NCI-H1092 treated with DMSO at 0.1 percent for 48 hours (cell line): ENCODE measurements around the gene MAPK7.

Source experiments
- DNase-seq: peaks from one replicate; lab custom pipeline; 2025; lab: John Stamatoyannopoulos, UW

The MAPK7 gene

GRCh38 chr17:19401321-19402010, 23.2 kb downstream of the MAPK7 start:
- DNase-seq, result no peak

DNA sequence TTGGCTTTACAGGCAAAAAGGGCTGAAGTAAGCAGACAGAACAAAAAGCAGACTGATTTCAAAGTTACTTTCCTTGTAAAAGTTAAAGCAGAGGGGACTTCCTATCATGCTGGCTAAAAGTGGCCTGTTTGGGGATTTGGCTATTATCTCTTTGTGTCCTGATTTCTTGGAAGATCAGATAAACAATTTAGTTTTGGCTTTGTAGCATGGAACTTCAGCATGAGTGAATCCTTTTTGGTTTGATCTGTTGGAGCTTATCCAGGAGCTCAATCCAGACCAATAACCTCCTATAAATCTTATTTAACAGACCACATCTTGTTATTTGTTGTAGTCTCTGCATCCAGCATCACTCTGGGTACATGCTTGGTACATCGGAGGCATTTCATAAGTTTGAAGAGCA, 23.9 kb downstream of the MAPK7 start:
- DNase-seq, result no peak

DNA sequence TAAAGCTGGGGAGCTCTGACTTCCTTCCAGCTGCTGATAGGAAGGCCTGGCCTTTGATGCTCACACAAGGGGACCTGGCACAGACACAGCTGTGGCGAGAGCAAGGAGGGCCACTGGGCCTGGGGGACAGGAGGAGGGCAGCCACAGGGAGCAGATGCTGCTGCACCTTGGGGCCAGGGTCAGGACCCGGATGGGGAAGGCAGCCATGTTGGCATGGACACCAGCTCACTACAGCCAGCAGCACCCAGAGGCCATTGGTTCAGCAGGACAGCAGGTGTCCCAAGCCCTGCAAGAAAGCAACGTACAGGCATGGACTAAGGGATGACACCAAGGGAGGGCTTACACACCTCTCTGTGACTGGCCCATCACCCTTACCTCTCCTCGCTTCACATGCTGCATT, 24.7 kb downstream of the MAPK7 start:
- no peak for DNase-seq

DNA sequence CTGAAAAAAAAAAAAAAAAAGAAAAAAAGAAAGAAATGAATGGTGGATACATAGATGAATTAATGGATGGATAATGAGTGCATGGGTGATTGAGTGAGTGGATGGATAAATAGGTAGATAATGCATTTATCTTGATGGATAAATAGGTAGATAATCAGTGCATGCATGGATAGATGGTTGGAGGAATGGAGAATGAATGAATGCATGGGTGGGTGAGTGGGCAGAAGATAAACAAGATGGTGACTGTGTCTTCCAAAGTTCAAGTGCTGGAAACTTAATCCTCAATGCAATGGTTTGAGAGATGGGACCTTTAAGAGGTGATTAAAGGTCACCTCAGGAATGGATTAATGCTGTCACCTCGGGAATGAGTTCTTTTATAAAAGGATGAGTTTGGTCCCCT, 26.0 kb downstream of the MAPK7 start:
- no peak for DNase-seq

DNA sequence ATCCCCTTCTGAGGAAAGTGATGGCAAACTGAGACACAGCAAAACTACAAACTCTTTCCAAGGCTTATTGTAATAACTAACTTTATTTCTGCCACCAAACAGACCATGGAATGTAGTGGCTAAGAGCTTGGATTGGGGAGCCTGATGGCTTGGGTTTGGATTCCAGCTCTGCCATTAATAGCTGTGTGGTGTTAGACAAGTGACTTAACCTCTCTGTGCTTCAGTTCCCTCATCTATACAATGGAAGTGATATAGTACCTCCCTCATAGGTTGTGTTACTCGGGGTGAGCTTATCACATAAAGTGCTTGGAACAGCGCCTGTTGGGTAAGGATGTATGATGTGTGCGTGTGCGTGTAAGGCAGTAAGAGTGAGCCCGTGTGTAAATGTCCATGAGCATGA, 26.8 kb downstream of the MAPK7 start:
- DNase-seq, result no peak

DNA sequence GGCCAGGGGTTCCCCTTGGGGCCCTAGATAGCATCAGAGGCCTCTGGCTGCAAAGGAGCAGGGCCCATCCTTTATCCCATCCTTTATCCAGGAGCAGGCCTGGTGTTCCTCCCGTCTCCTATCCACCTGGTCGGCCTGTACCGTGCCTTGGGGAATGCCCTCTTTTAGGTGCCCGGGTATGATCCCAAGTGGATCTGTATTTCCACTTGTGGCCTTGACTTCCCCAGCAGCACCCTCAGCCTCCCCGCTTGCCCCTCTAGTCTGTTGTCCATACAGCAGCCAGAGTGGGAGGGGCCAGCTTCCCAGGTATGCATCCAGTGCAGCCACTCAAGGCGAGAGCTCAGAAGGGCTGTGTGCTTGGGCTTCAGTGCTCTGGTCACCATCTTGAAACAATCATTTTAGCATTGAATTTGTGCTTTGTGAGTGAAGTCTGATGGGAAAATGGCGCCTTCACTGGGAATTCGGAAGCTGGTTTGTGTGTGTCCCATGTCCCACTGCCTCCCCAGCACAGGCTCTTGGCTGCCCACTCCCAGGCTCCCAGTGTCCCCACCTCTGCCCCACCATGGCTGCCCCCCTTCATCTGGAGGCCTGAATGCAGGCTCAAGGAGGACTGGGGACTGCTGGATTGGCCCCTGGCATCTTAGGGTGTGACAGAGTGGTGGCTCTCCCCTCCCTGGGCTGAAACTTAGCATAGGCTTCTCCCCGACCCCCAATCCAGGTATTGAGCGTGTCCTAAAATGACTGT, 29.5 kb downstream of the MAPK7 start:
- no peak for DNase-seq

DNA sequence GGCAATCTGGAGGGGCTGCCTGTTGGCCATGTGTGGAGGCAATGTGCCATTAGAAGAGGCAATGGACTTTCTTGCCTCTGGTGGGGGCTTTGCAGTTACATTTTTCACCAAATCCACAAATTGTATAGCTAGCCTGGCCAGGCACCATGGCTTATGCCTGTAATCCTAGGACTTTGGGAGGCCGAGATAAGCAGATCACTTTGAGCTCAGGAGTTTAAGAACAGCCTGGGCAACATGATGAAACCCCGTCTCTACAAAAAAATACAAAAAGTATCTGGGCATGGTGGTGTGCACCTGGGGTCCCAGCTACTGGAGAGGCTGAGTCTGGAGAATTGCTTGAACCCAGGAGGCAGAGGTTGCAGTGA, 30.0 kb downstream of the MAPK7 start:
- no peak for DNase-seq

GRCh38 chr17:19409066-19409465, 30.8 kb downstream of the MAPK7 start:
- no peak for DNase-seq

GRCh38 chr17:19409509-19409908, 31.2 kb downstream of the MAPK7 start:
- no peak for DNase-seq

DNA sequence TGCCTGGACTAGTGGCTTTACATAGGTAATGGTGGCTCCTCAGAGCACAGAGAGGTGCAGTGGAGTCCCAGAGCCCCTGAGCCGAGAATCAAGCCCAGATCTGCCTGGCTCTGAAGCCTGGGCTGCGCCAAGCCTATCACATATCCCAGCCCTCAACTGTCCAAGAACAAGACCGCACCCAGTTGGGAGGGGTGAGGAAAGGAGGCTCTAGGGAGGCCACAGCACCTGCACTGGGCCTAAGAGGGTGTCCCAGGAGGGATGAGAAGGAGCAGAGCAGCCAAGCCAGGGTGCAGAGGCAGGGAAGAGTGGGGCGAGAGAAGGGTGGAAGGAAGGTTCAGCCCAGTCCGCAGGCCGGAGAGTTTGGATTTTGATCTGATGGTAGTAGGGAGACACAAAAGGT, 31.8 kb downstream of the MAPK7 start:
- DNase-seq, result no peak

GRCh38 chr17:19410875-19411620, 32.8 kb downstream of the MAPK7 start, which contains the start of gene RNF112:
Gene RNF112, plus strand, starts transcription at chr17:19411232. Its CDS starts 177 bp downstream, at chr17:19411409.
- DNase-seq, result peak; percentile 16

DNA sequence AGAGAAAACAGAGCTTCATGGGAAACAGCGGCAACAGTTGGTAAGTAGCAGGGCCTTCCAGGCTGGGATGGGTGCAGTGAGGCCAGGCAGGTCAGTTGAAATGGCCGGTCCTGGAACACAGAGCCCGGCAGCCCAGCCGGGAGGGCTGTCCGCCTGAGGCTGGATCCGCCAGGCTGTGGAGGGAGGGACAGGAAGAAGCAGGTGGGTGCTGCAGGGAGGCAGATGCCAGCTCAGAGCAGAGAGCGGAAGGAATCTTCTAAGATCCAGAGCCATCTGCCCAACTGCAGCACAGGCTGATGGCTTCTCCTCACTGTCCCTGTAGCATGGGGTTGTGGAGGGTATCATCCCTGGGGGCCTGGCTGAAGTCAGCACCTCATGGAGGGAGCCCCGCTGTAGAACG, 33.3 kb downstream of the MAPK7 start:
- no peak for DNase-seq

GRCh38 chr17:19412510-19412909, 34.2 kb downstream of the MAPK7 start:
- DNase-seq, result no peak

DNA sequence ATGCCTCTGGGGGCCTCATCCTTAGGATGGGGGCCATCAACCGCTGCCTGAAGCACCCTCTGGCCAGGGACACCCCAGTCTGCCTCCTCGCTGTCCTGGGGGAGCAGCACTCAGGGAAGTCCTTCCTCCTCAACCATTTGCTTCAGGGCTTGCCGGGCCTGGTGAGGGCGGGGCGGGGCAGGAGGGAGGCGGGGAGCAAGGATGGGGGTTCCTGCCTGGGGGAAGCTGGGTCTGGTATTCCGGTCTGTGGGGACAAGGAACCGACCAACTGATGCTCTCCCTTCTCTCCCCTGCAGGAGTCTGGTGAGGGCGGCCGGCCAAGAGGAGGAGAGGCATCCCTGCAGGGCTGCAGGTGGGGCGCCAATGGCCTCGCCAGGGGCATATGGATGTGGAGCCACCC, 34.7 kb downstream of the MAPK7 start:
- no peak for DNase-seq

- no peak for DNase-seq
Measured at GRCh38 chr17:19413761-19414160, 35.5 kb downstream of the MAPK7 start.

GRCh38 chr17:19414396-19415280, 36.3 kb downstream of the MAPK7 start:
- no peak for DNase-seq

DNA sequence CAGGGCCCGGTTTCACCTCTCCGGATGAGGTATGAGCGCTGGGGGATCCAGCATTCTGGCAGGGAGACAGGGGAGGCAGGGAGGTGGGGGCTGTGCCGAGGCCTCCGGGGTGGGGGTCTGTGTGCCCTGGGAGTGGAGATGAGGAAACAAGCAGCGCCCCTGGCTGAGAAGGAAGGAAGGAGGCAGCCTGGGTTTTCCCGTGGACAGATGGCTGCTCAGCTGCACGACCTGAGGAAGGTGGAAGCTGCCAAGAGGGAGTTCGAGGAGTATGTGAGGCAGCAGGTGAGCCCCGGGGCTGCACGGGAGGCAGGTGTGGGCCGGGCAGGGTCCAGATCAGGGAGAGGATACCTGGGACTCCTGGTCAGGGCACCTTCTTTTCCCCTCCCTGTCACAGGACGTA, 37.0 kb downstream of the MAPK7 start:
- DNase-seq, result no peak

GRCh38 chr17:19415806-19416775, 37.8 kb downstream of the MAPK7 start:
- no peak for DNase-seq

- no peak for DNase-seq
Measured at GRCh38 chr17:19417611-19418010, 39.3 kb downstream of the MAPK7 start.

GRCh38 chr17:19418251-19418992, 40.1 kb downstream of the MAPK7 start:
- DNase-seq, result no peak
